ENCODE data around the gene RADX.

GRCh38 chrX:106710771-106711170 is 99.0 kb downstream of the RADX start:
- no peak for TF ChIP-seq POLR2A (IDR thresholded peaks at IDR 0.05)
- TF ChIP-seq CTCF (IDR thresholded peaks at IDR 0.05 in 8 of 11, conservative IDR thresholded peaks at IDR 0.05 in 3 of 11) = no peak

All from spleen (tissue), 7 donors.